ENCODE measurements around the gene ZNF343. TPM values are rescaled to one million over a fixed set of nuclear protein-coding genes. Genes with fewer than 3 reads are reported as not detected.

The ZNF343 gene
- total RNA-seq, 1 donor from 2014 or later: 15.5 TPM

- H3K9me3 Mint-ChIP-seq (ENCODE audit: unreplicated experiment): peaks cover 5% of the 10 kb centered on the region
- peaks cover 6% of the 10 kb centered on the region for H3K4me1 Mint-ChIP-seq (ENCODE audit: low read depth, unreplicated experiment)
- peak overlapping the region; percentile 85 for H3K27ac Mint-ChIP-seq (ENCODE audit: unreplicated experiment)
- TF ChIP-seq CTCF (IDR thresholded peaks at IDR 0.05; ENCODE audit: partially characterized antibody, unreplicated experiment): no peak
- DNase-seq: peak; percentile 44
- H3K36me3 Mint-ChIP-seq (ENCODE audit: unreplicated experiment): peaks cover 16% of the 10 kb centered on the region
- H3K4me3 Mint-ChIP-seq (ENCODE audit: unreplicated experiment): peak overlapping the region; percentile 5
- peaks cover 3% of the 10 kb centered on the region for H3K27me3 Mint-ChIP-seq (ENCODE audit: unreplicated experiment)
Observed at GRCh38 chr20:2485661-2486060, 23.1 kb downstream of the ZNF343 start.

GRCh38 chr20:2485080-2485479 lies 23.6 kb downstream of the ZNF343 start:
- no peak for DNase-seq
- TF ChIP-seq CTCF (IDR thresholded peaks at IDR 0.05; ENCODE audit: partially characterized antibody, unreplicated experiment): no peak
- Mint-ChIP-seq H3K27me3 (ENCODE audit: unreplicated experiment) (peaks cover 3% of the 10 kb centered on the region), H3K36me3 (ENCODE audit: unreplicated experiment) (peaks cover 16% of the 10 kb centered on the region), H3K4me3 (ENCODE audit: unreplicated experiment) (peak overlapping the region; percentile 5), H3K4me1 (ENCODE audit: low read depth, unreplicated experiment) (peaks cover 6% of the 10 kb centered on the region), H3K9me3 (ENCODE audit: unreplicated experiment) (peaks cover 5% of the 10 kb centered on the region), H3K27ac (ENCODE audit: unreplicated experiment) (peak overlapping the region; percentile 85)

GRCh38 chr20:2483504-2483903 lies 25.2 kb downstream of the ZNF343 start:
- Mint-ChIP-seq H3K4me3 (ENCODE audit: unreplicated experiment) (no peak overlapping the region), H3K9me3 (ENCODE audit: unreplicated experiment) (peaks cover 5% of the 10 kb centered on the region), H3K27ac (ENCODE audit: unreplicated experiment) (no peak overlapping the region), H3K36me3 (ENCODE audit: unreplicated experiment) (peaks cover 16% of the 10 kb centered on the region), H3K27me3 (ENCODE audit: unreplicated experiment) (peaks cover 3% of the 10 kb centered on the region), H3K4me1 (ENCODE audit: low read depth, unreplicated experiment) (peaks cover 6% of the 10 kb centered on the region)
- DNase-seq: no peak
- no peak for TF ChIP-seq CTCF (IDR thresholded peaks at IDR 0.05; ENCODE audit: partially characterized antibody, unreplicated experiment)

- Mint-ChIP-seq H3K36me3 (ENCODE audit: unreplicated experiment) (peaks cover 20% of the 10 kb centered on the region), H3K27me3 (ENCODE audit: unreplicated experiment) (no peaks in the 10 kb centered on the region), H3K9me3 (ENCODE audit: unreplicated experiment) (no peaks in the 10 kb centered on the region), H3K27ac (ENCODE audit: unreplicated experiment) (no peak overlapping the region), H3K4me1 (ENCODE audit: low read depth, unreplicated experiment) (peaks cover under 1% of the 10 kb centered on the region), H3K4me3 (ENCODE audit: unreplicated experiment) (no peak overlapping the region)
- no peak for TF ChIP-seq CTCF (IDR thresholded peaks at IDR 0.05; ENCODE audit: partially characterized antibody, unreplicated experiment)
- DNase-seq: no peak
Observed at GRCh38 chr20:2480381-2480780, 28.3 kb downstream of the ZNF343 start.

- peaks cover 2% of the 10 kb centered on the region for H3K9me3 Mint-ChIP-seq (ENCODE audit: unreplicated experiment)
- H3K36me3 Mint-ChIP-seq (ENCODE audit: unreplicated experiment): peaks cover 4% of the 10 kb centered on the region
- H3K27ac Mint-ChIP-seq (ENCODE audit: unreplicated experiment): no peak overlapping the region
- H3K4me3 Mint-ChIP-seq (ENCODE audit: unreplicated experiment): no peak overlapping the region
- no peak for DNase-seq
- no peaks in the 10 kb centered on the region for H3K27me3 Mint-ChIP-seq (ENCODE audit: unreplicated experiment)
- H3K4me1 Mint-ChIP-seq (ENCODE audit: low read depth, unreplicated experiment): no peaks in the 10 kb centered on the region
- TF ChIP-seq CTCF (IDR thresholded peaks at IDR 0.05; ENCODE audit: partially characterized antibody, unreplicated experiment): no peak
Observed at GRCh38 chr20:2476742-2477615, 31.7 kb downstream of the ZNF343 start.
